ENCODE measurements around the gene SND1.

SND1 gene

DNA sequence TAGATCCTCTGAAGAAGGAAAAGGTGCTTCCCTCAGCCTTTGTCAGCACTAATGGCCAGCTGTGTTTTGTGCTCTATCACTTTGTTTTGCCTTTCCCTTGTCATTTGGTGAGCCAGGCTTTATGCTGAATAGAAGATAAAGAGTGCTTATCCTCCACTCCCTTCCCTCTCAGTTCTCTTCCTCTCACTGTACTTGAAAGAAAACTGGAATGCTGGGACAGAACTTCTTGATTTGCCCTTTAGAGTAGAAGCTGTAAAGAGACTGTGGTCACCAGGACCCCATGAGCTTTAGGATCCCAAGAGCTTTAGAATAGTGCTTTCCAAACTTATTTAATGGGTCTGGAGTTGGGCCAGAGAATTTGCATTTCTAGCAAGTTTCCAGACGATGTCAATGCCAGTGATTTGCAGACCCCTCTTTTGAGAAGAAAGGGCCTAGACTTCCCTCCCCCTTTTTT is 297.8 kb downstream of the SND1 start:
- TF ChIP-seq CTCF (IDR thresholded peaks at IDR 0.05; ENCODE audit: low read depth, low read length, missing control alignments) = no peak
- H3K4me3 ChIP-seq (ENCODE audit: low read depth, low read length) = no peak overlapping the region
- DNase-seq (ENCODE audit: low read depth) = no peak
- in situ Hi-C loops (cut with HindIII; ENCODE audit: low sequenced_read_pairs) = no loop called here

DNA sequence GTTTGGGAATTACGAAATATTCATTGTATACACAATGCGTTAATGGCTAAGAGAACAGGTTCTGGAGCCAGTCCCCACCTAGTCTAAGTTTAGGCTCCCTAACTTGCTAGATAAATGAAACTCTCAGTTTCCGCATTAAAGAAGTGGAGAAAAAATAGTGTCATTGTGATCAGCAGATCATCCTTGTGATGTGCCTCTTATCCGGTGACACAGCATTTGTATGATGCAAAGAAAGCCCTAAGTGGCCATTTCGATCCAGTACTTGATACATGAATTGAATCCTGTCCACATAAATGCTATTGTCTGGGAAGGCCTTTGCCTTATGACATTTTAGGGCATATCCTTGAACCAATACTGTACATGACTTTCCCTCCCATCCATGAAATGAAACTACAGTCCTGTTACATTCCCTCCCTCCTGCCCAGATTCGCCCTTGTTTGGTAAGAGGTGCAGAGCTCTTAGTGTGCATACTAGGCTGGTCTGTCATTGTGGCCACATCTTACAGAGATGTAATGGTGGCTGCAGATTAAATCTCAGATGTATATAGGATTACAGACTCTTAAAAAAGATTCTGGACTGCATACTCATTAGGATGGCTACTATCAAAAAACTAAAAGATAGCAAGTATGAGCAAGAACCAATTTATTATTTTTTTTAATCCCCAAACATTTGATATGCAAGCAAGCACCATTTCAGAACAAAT is 298.4 kb downstream of the SND1 start:
- TF ChIP-seq CTCF (IDR thresholded peaks at IDR 0.05; ENCODE audit: low read depth, low read length, missing control alignments) = no peak
- in situ Hi-C loops (cut with HindIII; ENCODE audit: low sequenced_read_pairs) = no loop called here
- H3K4me3 ChIP-seq (ENCODE audit: low read depth, low read length) = no peak overlapping the region
- no peak for DNase-seq (ENCODE audit: low read depth)

DNA sequence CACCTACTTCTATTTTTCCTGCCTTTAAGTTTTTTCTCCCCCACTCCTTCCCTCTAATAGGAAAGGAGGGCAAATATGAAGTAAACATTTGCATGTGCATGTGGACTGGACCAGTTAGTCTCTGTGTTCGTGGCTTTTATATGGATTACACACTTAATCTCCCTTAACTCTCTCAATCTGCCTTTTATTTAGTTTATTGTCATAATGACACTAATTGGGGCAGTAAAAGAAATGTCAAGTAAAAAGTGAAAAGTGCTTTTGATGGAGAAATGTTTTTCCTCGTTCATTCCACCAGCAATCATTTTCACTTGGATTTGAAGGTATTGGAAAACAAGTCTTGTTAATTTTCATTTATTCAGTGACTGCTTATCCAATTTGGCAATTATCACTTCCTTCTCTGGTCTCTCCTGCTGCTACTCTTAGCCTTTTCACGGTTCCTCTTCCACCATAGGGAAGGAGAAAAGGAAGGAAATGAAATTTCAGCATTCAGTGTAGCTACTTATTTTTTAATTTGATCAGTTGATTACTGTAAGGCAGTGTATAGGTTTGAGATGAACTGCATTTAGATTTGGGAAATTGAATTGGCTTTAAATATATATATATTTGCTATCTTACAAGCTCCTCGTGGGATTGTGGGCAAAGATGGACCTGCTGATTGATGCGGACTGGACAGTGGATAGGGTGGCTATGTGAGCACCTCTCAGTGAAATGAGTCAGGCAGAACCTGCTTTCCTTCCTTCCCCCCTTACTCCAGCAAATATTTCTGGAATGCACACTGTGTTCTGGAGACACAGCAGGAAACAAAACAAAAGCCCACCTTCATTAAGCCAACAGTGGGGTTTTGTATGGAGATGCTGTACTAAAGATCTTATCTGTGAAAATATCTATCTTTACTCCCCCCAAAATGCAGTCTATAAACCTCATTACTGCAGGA is 301.7 kb downstream of the SND1 start:
- no peak for DNase-seq (ENCODE audit: low read depth)
- in situ Hi-C loops (cut with HindIII; ENCODE audit: low sequenced_read_pairs) = no loop called here
- no peak for TF ChIP-seq CTCF (IDR thresholded peaks at IDR 0.05; ENCODE audit: low read depth, low read length, missing control alignments)
- no peak overlapping the region for H3K4me3 ChIP-seq (ENCODE audit: low read depth, low read length)

- TF ChIP-seq CTCF (IDR thresholded peaks at IDR 0.05; ENCODE audit: low read depth, low read length, missing control alignments) = no peak
- H3K4me3 ChIP-seq (ENCODE audit: low read depth, low read length) = no peak overlapping the region
- in situ Hi-C loops (cut with HindIII; ENCODE audit: low sequenced_read_pairs) = no loop called here
- no peak for DNase-seq (ENCODE audit: low read depth)
These were observed 302.4 kb downstream of the SND1 start for GRCh38 chr7:127954357-127954748.

DNA sequence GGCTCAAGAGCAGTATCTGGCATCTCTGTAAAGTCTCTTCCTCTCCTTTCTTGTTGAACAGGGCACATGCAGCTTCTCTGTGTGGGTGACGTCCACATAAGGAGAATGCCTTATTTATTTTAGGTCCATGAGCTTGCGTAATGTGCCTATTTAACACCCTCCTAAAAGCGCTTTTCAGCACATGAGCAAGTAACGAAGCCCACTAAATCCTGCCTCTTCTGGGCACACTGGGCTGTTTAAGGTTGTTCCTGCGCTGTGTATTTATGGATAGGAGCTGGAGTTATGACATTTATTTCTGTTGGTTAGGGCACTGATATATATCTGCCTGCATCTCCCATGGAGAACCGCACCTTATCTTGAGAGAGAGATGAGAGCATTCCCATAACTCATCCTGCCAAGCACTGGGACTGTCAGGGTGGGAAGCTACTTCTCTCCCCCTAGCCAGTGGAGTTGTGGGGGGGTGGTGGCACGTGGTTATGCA is 303.1 kb downstream of the SND1 start:
- in situ Hi-C loops (cut with HindIII; ENCODE audit: low sequenced_read_pairs) = no loop called here
- DNase-seq (ENCODE audit: low read depth) = no peak
- no peak for TF ChIP-seq CTCF (IDR thresholded peaks at IDR 0.05; ENCODE audit: low read depth, low read length, missing control alignments)
- H3K4me3 ChIP-seq (ENCODE audit: low read depth, low read length) = no peak overlapping the region

DNA sequence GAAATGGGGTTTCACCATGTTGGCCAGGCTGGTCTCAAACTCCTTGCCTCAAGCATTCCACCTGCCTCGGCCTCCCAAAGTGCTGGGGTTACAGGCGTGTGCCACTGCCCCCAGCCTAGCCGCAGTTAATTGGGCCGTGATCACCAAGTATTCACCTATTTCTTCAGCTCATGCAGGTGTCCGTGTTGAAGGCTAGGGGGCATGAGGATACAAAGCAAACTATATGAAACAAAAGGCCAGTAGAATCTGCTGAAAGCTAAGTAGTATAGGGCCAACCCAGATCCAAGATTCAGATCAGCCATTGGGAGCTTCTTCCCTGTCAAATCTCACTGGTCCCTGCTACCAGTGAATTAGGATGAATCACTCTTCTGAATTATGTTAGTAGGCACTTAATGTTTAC is 305.9 kb downstream of the SND1 start:
- H3K4me3 ChIP-seq (ENCODE audit: low read depth, low read length) = no peak overlapping the region
- DNase-seq (ENCODE audit: low read depth) = no peak
- TF ChIP-seq CTCF (IDR thresholded peaks at IDR 0.05; ENCODE audit: low read depth, low read length, missing control alignments) = no peak
- in situ Hi-C loops (cut with HindIII; ENCODE audit: low sequenced_read_pairs) = no loop called here

Measured in astrocyte of the cerebellum (primary cell).